Colonic mucosa (tissue), 4 donors: ENCODE measurements around the gene WFDC1. TPM values are rescaled to one million over a fixed set of nuclear protein-coding genes. Genes with fewer than 3 reads are reported as not detected.

Source experiments
- DNase-seq: peaks from one replicate; pipeline ENCODE4 v3.0.0-alpha.2; 2020
- H3K27ac ChIP-seq: fragments of 200-600 bp; one replicate; pipeline ENCODE4 v1.8.0; 2021
- H3K27me3 ChIP-seq: fragments of 200-600 bp; one replicate; pipeline ENCODE4 v1.8.0; 2021
- H3K36me3 ChIP-seq: fragments of 200-600 bp; one replicate; pipeline ENCODE4 v1.8.0; 2021
- H3K4me1 ChIP-seq: fragments of 200-600 bp; one replicate; pipeline ENCODE4 v1.8.0; 2021; ENCODE audit warnings: mild to moderate bottlenecking
- H3K4me3 ChIP-seq: fragments of 200-600 bp; one replicate; pipeline ENCODE4 v1.8.0; 2021
- H3K9ac ChIP-seq, 2 donors: one replicate each; pipeline ENCODE4 v1.7.0; 2013; ENCODE audit warnings: control low read depth in 2 of 2, low read depth in 2 of 2, low read length in 2 of 2
- H3K9me3 ChIP-seq: fragments of 200-600 bp; one replicate; pipeline ENCODE4 v1.8.0; 2021
- intact Hi-C: fragments of 100-400 bp; cut with DNase I; formaldehyde crosslinking; loops from one replicate; pipeline ENCODE4 v1.14.1; 2022
- total RNA-seq, 2 donors: library from RNA; stranded (reverse); fragmentation: NEBNext Ultra II Directional in 1 of 2; extraction: Animal tissue kit (Norgen Biotek cat#: 25700) in 1 of 2; gene quantifications; one replicate each; pipeline ENCODE4 v1.2.1, GENCODE V29; 2021
- TF ChIP-seq, protein P1 (sequence below): fragments of 200-600 bp; IDR thresholded peaks from one replicate; pipeline ENCODE4 v1.8.0; 2022; ENCODE audit warnings: antibody characterized with exemption, mild to moderate bottlenecking
- donor health status: healthy.
- donor health status: DM: no; HTN: no; CAD: no.
- donor health status: DM: no; HTN: no; CAD: no.

The WFDC1 gene
- total RNA-seq, 2 donors from 2014 or later, result 4.4 to 17.4 TPM

- Histone ChIP-seq H3K27ac (no peak overlapping the region), H3K4me3 (no peak overlapping the region), H3K9ac (no peak overlapping the region), H3K9me3 (no peaks in the 10 kb centered on the region), H3K36me3 (no peaks in the 10 kb centered on the region), H3K27me3 (no peaks in the 10 kb centered on the region), H3K4me1 (no peaks in the 10 kb centered on the region)
- TF ChIP-seq, protein P1, sequence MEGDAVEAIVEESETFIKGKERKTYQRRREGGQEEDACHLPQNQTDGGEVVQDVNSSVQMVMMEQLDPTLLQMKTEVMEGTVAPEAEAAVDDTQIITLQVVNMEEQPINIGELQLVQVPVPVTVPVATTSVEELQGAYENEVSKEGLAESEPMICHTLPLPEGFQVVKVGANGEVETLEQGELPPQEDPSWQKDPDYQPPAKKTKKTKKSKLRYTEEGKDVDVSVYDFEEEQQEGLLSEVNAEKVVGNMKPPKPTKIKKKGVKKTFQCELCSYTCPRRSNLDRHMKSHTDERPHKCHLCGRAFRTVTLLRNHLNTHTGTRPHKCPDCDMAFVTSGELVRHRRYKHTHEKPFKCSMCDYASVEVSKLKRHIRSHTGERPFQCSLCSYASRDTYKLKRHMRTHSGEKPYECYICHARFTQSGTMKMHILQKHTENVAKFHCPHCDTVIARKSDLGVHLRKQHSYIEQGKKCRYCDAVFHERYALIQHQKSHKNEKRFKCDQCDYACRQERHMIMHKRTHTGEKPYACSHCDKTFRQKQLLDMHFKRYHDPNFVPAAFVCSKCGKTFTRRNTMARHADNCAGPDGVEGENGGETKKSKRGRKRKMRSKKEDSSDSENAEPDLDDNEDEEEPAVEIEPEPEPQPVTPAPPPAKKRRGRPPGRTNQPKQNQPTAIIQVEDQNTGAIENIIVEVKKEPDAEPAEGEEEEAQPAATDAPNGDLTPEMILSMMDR, result no peak
- DNase-seq, result no peak
- intact Hi-C loops, result no loop called here
Measured at GRCh38 chr16:84259691-84260090, 35.0 kb upstream of the WFDC1 start.

DNA sequence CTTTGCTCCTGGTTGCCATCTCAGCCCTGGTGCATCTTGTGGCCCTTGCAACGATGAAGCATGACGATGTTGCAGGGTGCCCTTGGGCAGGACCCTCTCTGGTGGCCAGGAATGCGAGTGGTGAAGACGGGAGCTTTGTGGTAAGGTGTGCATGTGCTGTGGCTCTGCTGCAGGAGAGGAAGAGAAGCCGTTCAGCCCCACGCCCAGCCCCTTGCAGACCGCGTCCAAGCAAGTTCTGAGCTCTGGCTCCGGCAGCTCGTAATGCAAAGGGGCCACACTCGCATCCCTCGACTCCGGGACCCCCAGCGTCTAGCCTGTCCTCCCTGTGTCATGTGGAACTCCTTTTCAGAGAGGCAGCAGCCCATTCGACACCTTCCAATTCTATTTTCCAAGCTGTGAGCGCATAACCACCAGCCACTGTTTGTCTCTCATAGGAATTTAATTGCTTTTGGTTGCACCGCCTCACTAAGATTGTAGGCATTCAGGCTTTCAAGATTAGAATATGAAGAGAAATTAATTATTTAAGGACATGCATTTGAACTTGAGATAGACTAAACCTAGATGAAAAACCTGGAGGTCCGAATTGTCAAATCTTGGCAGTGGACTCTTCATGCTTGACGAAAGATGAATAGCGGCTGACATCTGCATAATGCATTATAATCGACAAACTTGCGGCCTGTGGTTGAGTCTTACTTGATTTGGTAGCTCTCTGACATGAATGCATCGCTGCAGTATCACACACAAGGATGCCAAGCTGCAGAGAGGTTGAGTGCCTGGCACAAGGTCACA is 33.7 kb upstream of the WFDC1 start:
- H3K9ac ChIP-seq, result no peak overlapping the region
- no peaks in the 10 kb centered on the region for H3K9me3 ChIP-seq
- no peak overlapping the region for H3K4me3 ChIP-seq
- H3K27ac ChIP-seq, result no peak overlapping the region
- no peaks in the 10 kb centered on the region for H3K27me3 ChIP-seq
- no peaks in the 10 kb centered on the region for H3K4me1 ChIP-seq
- DNase-seq, result no peak
- intact Hi-C loops, result no loop called here
- no peaks in the 10 kb centered on the region for H3K36me3 ChIP-seq
- TF ChIP-seq, protein P1, result no peak

DNA sequence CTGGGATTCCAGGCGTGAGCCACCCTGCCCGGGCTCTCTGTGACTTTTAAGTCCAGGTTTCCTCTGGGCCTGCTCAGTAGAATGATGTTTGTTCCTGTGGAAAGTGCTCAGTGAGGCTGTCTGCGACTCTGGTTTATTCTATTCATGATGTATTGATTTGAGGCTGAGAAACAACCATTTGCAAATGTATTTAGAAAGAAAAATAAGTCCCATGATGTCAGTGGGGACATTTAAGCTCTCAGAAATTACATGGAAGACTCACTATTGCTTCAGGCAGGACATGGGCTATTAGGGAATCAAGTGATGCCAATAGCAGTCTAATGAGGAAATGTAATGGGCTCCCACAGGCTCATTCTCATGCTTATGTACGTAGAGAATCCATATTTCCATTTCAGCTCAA is 32.6 kb upstream of the WFDC1 start:
- H3K27me3 ChIP-seq, result no peaks in the 10 kb centered on the region
- intact Hi-C loops, result no loop called here
- H3K27ac ChIP-seq, result no peak overlapping the region
- H3K36me3 ChIP-seq, result no peaks in the 10 kb centered on the region
- no peaks in the 10 kb centered on the region for H3K9me3 ChIP-seq
- TF ChIP-seq, protein P1, result no peak
- DNase-seq, result no peak
- H3K4me1 ChIP-seq, result no peaks in the 10 kb centered on the region
- no peak overlapping the region for H3K9ac ChIP-seq
- no peak overlapping the region for H3K4me3 ChIP-seq

DNA sequence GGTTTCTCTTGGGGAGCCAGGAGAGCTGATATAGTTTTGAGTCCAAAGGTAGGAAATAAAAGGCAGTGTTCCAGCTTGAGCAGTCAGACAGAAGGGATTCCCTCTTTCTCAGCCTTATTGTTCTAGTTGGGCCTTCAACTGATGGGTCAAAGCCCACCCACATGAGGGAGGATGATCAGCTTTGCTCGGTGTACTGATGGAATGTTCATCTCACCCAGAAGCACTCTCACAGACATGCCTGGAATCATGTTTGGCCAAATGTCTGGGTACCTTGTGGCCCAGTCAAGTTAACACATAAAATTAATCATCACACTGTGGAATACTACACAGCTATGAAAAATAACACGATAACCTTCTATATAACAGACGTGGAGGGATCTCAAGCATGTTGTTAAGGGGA is 31.7 kb upstream of the WFDC1 start:
- Histone ChIP-seq H3K4me3 (no peak overlapping the region), H3K9me3 (no peaks in the 10 kb centered on the region), H3K27ac (no peak overlapping the region), H3K27me3 (no peaks in the 10 kb centered on the region), H3K36me3 (no peaks in the 10 kb centered on the region), H3K4me1 (no peaks in the 10 kb centered on the region), H3K9ac (no peak overlapping the region)
- intact Hi-C loops, result no loop called here
- no peak for DNase-seq
- TF ChIP-seq, protein P1, result no peak

DNA sequence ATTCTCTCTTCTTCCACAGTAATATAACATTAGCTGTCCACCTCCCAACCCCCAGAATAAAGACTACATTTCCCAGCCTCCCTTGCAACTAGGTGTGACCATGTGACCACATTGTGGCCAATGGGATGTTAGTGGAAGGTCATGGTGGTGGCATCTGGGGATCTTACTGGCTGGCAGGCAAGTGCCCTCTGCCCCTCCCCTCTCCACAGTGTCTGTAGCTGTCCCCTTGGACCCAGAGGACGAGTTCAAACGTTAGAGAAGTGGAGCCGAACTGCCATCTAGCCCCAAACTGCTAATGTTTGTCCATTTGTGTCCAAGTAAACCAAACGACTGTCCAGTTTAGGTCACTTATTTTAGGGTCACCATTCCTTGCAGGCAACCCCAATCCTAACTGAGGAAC is 28.2 kb upstream of the WFDC1 start:
- H3K4me1 ChIP-seq, result no peaks in the 10 kb centered on the region
- no peaks in the 10 kb centered on the region for H3K9me3 ChIP-seq
- intact Hi-C loops, result no loop called here

More for the DNA sequence above, 28.2 kb upstream of the WFDC1 start:
- Histone ChIP-seq H3K9ac (no peak overlapping the region), H3K4me3 (no peak overlapping the region), H3K36me3 (no peaks in the 10 kb centered on the region), H3K27ac (no peak overlapping the region), H3K27me3 (no peaks in the 10 kb centered on the region)
- TF ChIP-seq, protein P1, result no peak
- DNase-seq, result peak; percentile 53
